GM12878 (cell line): ENCODE data around the gene HDAC7. TPM values are rescaled to one million over a fixed set of nuclear protein-coding genes. Genes with fewer than 3 reads are reported as not detected.

ENCODE experiments used
- ATAC-seq: fragments of 200-7000 bp; cut with Tn5 transposase; 3 replicates; pipeline ENCODE4 v1.9.1; 2020; ENCODE audit warnings: mild to moderate bottlenecking, moderate library complexity
- BruUV-seq: library from RNA; stranded (reverse); fragments of 400-500 nt; replicated peaks from 2 replicates; lab custom pipeline; 2021; lab: Mats Ljungman, UMichigan
- CTCF ChIA-PET: fragments of 300-600 bp; sonication (Branson Sonifier 250); formaldehyde crosslinking; extraction: SDS; loops from one replicate; lab custom pipeline; 2021; ENCODE audit warnings: inconsistent platforms; lab: Yijun Ruan, JAX
- POLR2A ChIA-PET: fragments of 350-600 bp; formaldehyde crosslinking; extraction: SDS; loops from one replicate; lab custom pipeline; 2021; ENCODE audit warnings: inconsistent platforms; lab: Charles Lee
- RAD21 ChIA-PET: fragments of 300-600 bp; sonication (Branson Sonifier 250); formaldehyde crosslinking; loops from one replicate; lab custom pipeline; 2023; ENCODE audit warnings: antibody characterized with exemption; ENCODE audit not compliant: unreplicated experiment; lab: Charles Lee
- SMC1A ChIA-PET: fragments of 300-600 bp; sonication (Branson Sonifier 250); formaldehyde crosslinking; loops from one replicate; lab custom pipeline; 2023; ENCODE audit not compliant: unreplicated experiment, uncharacterized antibody; lab: Charles Lee
- DNase-seq: peaks from one replicate; pipeline ENCODE4 v3.0.0-alpha.2; 2011; ENCODE audit warnings: low read depth, low spot score
- FAIRE-seq: peaks from 3 replicates; lab custom pipeline; 2011; peaks lifted over from hg19 to GRCh38; lab: Jason Lieb, UNC
- H2AFZ ChIP-seq: 2 replicates; pipeline ENCODE4 v1.6.0; 2011; ENCODE audit warnings: low read depth, low read length, control low read depth; ENCODE audit not compliant: control insufficient read depth
- H3K27ac ChIP-seq: 2 replicates; pipeline ENCODE4 v1.5.1; 2011; ENCODE audit warnings: control low read depth; ENCODE audit not compliant: control insufficient read depth, insufficient read depth
- H3K27me3 ChIP-seq, 2 experiments: replicated peaks in 1 of 2; 2 replicates each; pipeline versions ENCODE4 v1.6.0 to v1.6.1; 2011; ENCODE audit warnings: low read length in 1 of 2; ENCODE audit not compliant: control insufficient read depth in 2 of 2, insufficient read depth in 2 of 2
- H3K36me3 ChIP-seq, 2 experiments: 2 replicates each; pipeline ENCODE4 v1.5.1; 2011; ENCODE audit warnings: low read length in 1 of 2; ENCODE audit not compliant: control insufficient read depth in 2 of 2, insufficient read depth in 2 of 2
- H3K4me1 ChIP-seq: 2 replicates; pipeline ENCODE4 v1.6.1; 2011; ENCODE audit warnings: mild to moderate bottlenecking, low read length, moderate library complexity, mixed read lengths; ENCODE audit not compliant: control insufficient read depth, insufficient read depth
- H3K4me2 ChIP-seq: 2 replicates; pipeline ENCODE4 v1.6.0; 2011; ENCODE audit warnings: control low read depth; ENCODE audit not compliant: control insufficient read depth, insufficient read depth
- H3K4me3 ChIP-seq: fragments of 200-600 bp; sonication (generic); 2 replicates; pipeline ENCODE4 v1.5.1; 2016
- H3K79me2 ChIP-seq: 2 replicates; pipeline ENCODE4 v1.6.0; 2011; ENCODE audit warnings: low read length; ENCODE audit not compliant: control insufficient read depth, insufficient read depth
- H3K9ac ChIP-seq: 2 replicates; pipeline ENCODE4 v1.8.0; 2011; ENCODE audit warnings: low read length, control low read depth, mixed read lengths; ENCODE audit not compliant: control insufficient read depth, insufficient read depth
- H3K9me3 ChIP-seq: replicated peaks from 3 replicates; pipeline ENCODE4 v1.5.1; 2011; ENCODE audit warnings: mild to moderate bottlenecking, low read length; ENCODE audit not compliant: control insufficient read depth, insufficient read depth
- H4K20me1 ChIP-seq: 2 replicates; pipeline ENCODE4 v1.6.0; 2011; ENCODE audit not compliant: control insufficient read depth, insufficient read depth
- E2F8 ChIP-seq: fragments of 450-650 bp; IDR thresholded peaks from 2 replicates; pipeline ENCODE4 v1.6.1; 2018; ENCODE audit warnings: mild to moderate bottlenecking, low read depth, moderate library complexity; ENCODE audit not compliant: partially characterized antibody
- MEF2A ChIP-seq: IDR thresholded peaks from 2 replicates; pipeline ENCODE4 v1.6.1; 2011; ENCODE audit warnings: low read depth, mild to moderate bottlenecking, low read length, moderate library complexity; ENCODE audit not compliant: insufficient read depth
- NR2C2 ChIP-seq: IDR thresholded peaks from 2 replicates; pipeline ENCODE4 v1.6.1; 2011; ENCODE audit warnings: borderline replicate concordance, low read depth; ENCODE audit not compliant: control insufficient read depth, insufficient read length
- POU2F2 ChIP-seq: IDR thresholded peaks from 3 replicates; pipeline ENCODE4 v1.6.1; 2011; ENCODE audit warnings: low read depth, mild to moderate bottlenecking, low read length, borderline replicate concordance
- WGBS: methylation state at CpG from one replicate; pipeline ENCODE4 v1.1.6; 2016; ENCODE audit warnings: low lambda C conversion rate; ENCODE audit not compliant: insufficient replicate concordance, insufficient coverage; ENCODE audit errors: missing lambda C conversion rate; 5-methylcytosine and 5-hydroxymethylcytosine counted together
- in situ Hi-C: fragments of 300-500 bp; cut with MboI; formaldehyde crosslinking; loops from 9 replicates; pipeline ENCODE4 v1.14.3; 2018; ENCODE audit warnings: mixed read lengths
- intact Hi-C: fragments of 100-400 bp; cut with micrococcal nuclease; formaldehyde crosslinking; loops from one replicate; pipeline ENCODE4 v1.14.2; 2022; ENCODE audit not compliant: unreplicated experiment
- polyA plus RNA-seq, 11 experiments: library from polyadenylated mRNA; depleted of rRNA in 4 of 11; unstranded in 6 of 11; stranded (reverse) in 5 of 11; fragments of >200 nt; fragmentation: Nextera tagmentation in 4 of 11; fragmentation: Illumina TruSeq in 1 of 11; extraction: Ambion mirVana in 4 of 11; extraction: Trizol in 1 of 11; gene quantifications; 1 replicate in 1 of 11; 2 replicates in 10 of 11; pipeline versions ENCODE4 v1.2.1 to v1.2.3, GENCODE V29; 2011 to 2016; ENCODE audit warnings: inconsistent platforms in 2 of 11, missing spikeins in 2 of 11, low read depth in 1 of 11
- total RNA-seq, 4 experiments: library from RNA; depleted of rRNA in 3 of 4; stranded (reverse); fragments of >200 nt in 3 of 4; fragmentation: Illumina TruSeq in 1 of 4; extraction: Trizol in 1 of 4; gene quantifications; 2 replicates each; pipeline versions ENCODE4 v1.2.1 to v1.2.3, GENCODE V29; 2013 to 2021

The HDAC7 gene
- total and polyA plus RNA-seq, 10 of the 15 experiments (the other 5 are each of a cell fraction or from before 2014, with no cell fraction given): 0.47 to 18.3 (median 5.4) TPM

GRCh38 chr12:47794679-47795078, 25.0 kb downstream of the HDAC7 start:
- no peaks in the 10 kb centered on the region for H3K27me3 ChIP-seq
- FAIRE-seq (no peak), ATAC-seq (no peak), DNase-seq (no peak)
- no peak overlapping the region for H2AFZ ChIP-seq
- no peak overlapping the region for H3K9ac ChIP-seq
- ChIA-PET RAD21 (interaction anchor here (1.2 kb wide), 1 partner anchor 43 kb away, joined by 4 read pairs; no protein-coding TSS in a partner anchor), SMC1A (interaction anchor here (1.1 kb wide), 1 partner anchor 41 kb away, joined by 3 read pairs; no protein-coding TSS in a partner anchor), CTCF (interaction anchor here (1.4 kb wide), 1 partner anchor 44 kb away, joined by 9 read pairs; no protein-coding TSS in a partner anchor), POLR2A (no interaction called here)
- in situ Hi-C loops (no loop called here), intact Hi-C loops (no loop called here)
- H3K79me2 ChIP-seq: no peaks in the 10 kb centered on the region
- no peaks in the 10 kb centered on the region for H3K9me3 ChIP-seq
- WGBS: 81% methylated on average over 9 of the region's 9 CpGs
- no peak overlapping the region for H3K4me2 ChIP-seq
- H3K4me1 ChIP-seq: no peaks in the 10 kb centered on the region
- no peak overlapping the region for H3K4me3 ChIP-seq
- no TSS peak for BruUV-seq
- TF ChIP-seq MEF2A (no peak), E2F8 (no peak), POU2F2 (no peak), NR2C2 (no peak)
- H3K36me3 ChIP-seq: peaks cover 0 to 3% of the 10 kb centered on the region in 2 experiments; a peak in 2 of 4 replicates
- no peak overlapping the region for H3K27ac ChIP-seq
- no peaks in the 10 kb centered on the region for H4K20me1 ChIP-seq
